ENCODE measurements around the gene TSPAN4.

DNA sequence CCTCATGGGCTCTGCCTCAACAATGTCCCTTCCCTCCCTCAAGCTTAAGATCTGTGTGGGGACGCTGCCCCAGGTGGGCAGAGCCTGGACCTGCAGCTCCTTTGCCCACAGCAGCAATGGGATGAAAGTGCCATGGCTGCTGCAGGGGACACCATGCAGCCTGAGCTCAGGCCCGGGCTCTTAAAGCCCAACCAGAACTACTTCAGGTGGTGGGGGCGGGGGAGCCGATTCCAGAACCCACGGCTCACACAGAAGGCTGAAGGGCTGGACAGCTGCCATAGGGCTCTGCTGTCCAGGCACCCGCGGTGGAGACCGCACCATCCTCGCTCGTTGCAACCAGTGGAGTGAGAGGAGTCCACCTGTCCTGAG is 55.5 kb downstream of the TSPAN4 start:
- TF ChIP-seq, protein P1, sequence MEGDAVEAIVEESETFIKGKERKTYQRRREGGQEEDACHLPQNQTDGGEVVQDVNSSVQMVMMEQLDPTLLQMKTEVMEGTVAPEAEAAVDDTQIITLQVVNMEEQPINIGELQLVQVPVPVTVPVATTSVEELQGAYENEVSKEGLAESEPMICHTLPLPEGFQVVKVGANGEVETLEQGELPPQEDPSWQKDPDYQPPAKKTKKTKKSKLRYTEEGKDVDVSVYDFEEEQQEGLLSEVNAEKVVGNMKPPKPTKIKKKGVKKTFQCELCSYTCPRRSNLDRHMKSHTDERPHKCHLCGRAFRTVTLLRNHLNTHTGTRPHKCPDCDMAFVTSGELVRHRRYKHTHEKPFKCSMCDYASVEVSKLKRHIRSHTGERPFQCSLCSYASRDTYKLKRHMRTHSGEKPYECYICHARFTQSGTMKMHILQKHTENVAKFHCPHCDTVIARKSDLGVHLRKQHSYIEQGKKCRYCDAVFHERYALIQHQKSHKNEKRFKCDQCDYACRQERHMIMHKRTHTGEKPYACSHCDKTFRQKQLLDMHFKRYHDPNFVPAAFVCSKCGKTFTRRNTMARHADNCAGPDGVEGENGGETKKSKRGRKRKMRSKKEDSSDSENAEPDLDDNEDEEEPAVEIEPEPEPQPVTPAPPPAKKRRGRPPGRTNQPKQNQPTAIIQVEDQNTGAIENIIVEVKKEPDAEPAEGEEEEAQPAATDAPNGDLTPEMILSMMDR (IDR thresholded peaks at IDR 0.05), result no peak
- no peak for TF ChIP-seq POLR2AphosphoS5 (IDR thresholded peaks at IDR 0.05)
- no peak for TF ChIP-seq POLR2A (IDR thresholded peaks at IDR 0.05; ENCODE audit: low read depth)

Data from esophagus muscularis mucosa (tissue), 3 donors.